ENCODE data around the gene CEL. TPM values are rescaled to one million over a fixed set of nuclear protein-coding genes. Genes with fewer than 3 reads are reported as not detected.

The CEL gene
- total RNA-seq, 1 donor from 2014 or later = 1.9 TPM

GRCh38 chr9:133099726-133100505, 38.1 kb downstream of the CEL start:
- TF ChIP-seq CTCF (IDR thresholded peaks at IDR 0.05) = no peak
- no peaks in the 10 kb centered on the region for H3K27me3 Mint-ChIP-seq (ENCODE audit: unreplicated experiment)
- peaks cover 55% of the 10 kb centered on the region for H3K36me3 Mint-ChIP-seq (ENCODE audit: unreplicated experiment)
- H3K4me1 Mint-ChIP-seq (ENCODE audit: unreplicated experiment) = peaks cover 2% of the 10 kb centered on the region
- H3K9me3 Mint-ChIP-seq (ENCODE audit: unreplicated experiment) = peaks cover 13% of the 10 kb centered on the region
- H3K27ac Mint-ChIP-seq (ENCODE audit: unreplicated experiment) = no peak overlapping the region
- H3K4me3 Mint-ChIP-seq (ENCODE audit: unreplicated experiment) = no peak overlapping the region
- no peak for DNase-seq (ENCODE audit: extremely low spot score, unreplicated experiment)

- DNase-seq (ENCODE audit: extremely low spot score, unreplicated experiment) = no peak
- no peak overlapping the region for H3K27ac Mint-ChIP-seq (ENCODE audit: unreplicated experiment)
- peaks cover 2% of the 10 kb centered on the region for H3K4me1 Mint-ChIP-seq (ENCODE audit: unreplicated experiment)
- peaks cover 9% of the 10 kb centered on the region for H3K9me3 Mint-ChIP-seq (ENCODE audit: unreplicated experiment)
- TF ChIP-seq CTCF (IDR thresholded peaks at IDR 0.05) = no peak
- peaks cover 54% of the 10 kb centered on the region for H3K36me3 Mint-ChIP-seq (ENCODE audit: unreplicated experiment)
- no peak overlapping the region for H3K4me3 Mint-ChIP-seq (ENCODE audit: unreplicated experiment)
- no peaks in the 10 kb centered on the region for H3K27me3 Mint-ChIP-seq (ENCODE audit: unreplicated experiment)
Measured at GRCh38 chr9:133100506-133101355, 39.0 kb downstream of the CEL start.

DNA sequence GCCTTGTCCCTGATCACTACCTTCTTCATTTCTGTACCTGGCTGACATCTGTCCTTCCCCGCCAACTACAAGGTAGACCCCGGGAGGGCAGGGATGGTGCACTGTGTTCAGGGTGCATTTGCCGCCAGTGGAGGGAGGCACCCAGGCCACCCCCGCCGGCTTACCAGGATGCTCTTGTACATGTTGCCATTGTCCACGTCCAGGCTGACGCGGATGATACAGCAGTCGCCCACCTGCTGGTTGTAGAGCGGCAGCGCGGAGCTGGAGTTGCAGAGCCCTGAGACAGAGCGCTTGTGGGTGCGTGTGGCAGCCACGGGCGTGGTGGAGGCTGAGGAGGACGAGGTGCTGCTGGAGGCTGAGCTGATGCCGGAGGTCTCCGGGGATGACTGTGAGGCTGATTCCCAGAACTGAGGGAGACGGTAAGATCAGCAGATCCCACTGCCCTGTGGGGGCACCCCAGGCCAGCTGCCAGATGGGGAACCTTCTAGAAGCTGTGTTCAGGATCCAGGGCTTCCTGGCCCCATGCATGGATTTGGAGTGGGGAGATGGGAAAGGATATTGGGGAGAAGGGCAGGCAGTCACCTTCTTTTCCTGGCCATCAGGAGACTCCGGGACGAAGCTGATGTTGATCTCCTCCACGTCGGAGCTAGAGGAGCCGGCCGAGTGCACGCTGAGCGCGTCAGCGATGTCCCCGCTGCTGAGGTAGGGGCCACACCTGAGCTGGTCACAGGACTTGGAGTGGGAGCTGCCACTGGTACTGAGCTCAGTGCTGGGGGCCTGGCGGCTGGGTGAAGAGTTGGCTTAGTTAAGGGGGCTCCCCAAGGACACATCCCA, 39.8 kb downstream of the CEL start:
- no peak for TF ChIP-seq CTCF (IDR thresholded peaks at IDR 0.05)
- peaks cover 1% of the 10 kb centered on the region for H3K9me3 Mint-ChIP-seq (ENCODE audit: unreplicated experiment)
- no peak for DNase-seq (ENCODE audit: extremely low spot score, unreplicated experiment)
- H3K36me3 Mint-ChIP-seq (ENCODE audit: unreplicated experiment) = peaks cover 50% of the 10 kb centered on the region
- peaks cover 2% of the 10 kb centered on the region for H3K4me1 Mint-ChIP-seq (ENCODE audit: unreplicated experiment)
- no peaks in the 10 kb centered on the region for H3K27me3 Mint-ChIP-seq (ENCODE audit: unreplicated experiment)
- H3K4me3 Mint-ChIP-seq (ENCODE audit: unreplicated experiment) = no peak overlapping the region
- no peak overlapping the region for H3K27ac Mint-ChIP-seq (ENCODE audit: unreplicated experiment)

GRCh38 chr9:133102190-133103021, 40.6 kb downstream of the CEL start:
- H3K27me3 Mint-ChIP-seq (ENCODE audit: unreplicated experiment) = no peaks in the 10 kb centered on the region
- no peak for DNase-seq (ENCODE audit: extremely low spot score, unreplicated experiment)
- no peak overlapping the region for H3K4me3 Mint-ChIP-seq (ENCODE audit: unreplicated experiment)
- no peak for TF ChIP-seq CTCF (IDR thresholded peaks at IDR 0.05)
- H3K4me1 Mint-ChIP-seq (ENCODE audit: unreplicated experiment) = peaks cover 2% of the 10 kb centered on the region
- peaks cover 47% of the 10 kb centered on the region for H3K36me3 Mint-ChIP-seq (ENCODE audit: unreplicated experiment)
- H3K27ac Mint-ChIP-seq (ENCODE audit: unreplicated experiment) = no peak overlapping the region
- H3K9me3 Mint-ChIP-seq (ENCODE audit: unreplicated experiment) = no peaks in the 10 kb centered on the region

Measured in osteocyte (in vitro differentiated cells).